22Rv1 (cell line): ENCODE results near the gene DOC2A.

Experiments used
- H3K27ac ChIP-seq: fragments of 450-650 bp; 2 replicates; pipeline ENCODE4 v1.5.1; 2017
- CTCF ChIP-seq: fragments of 450-650 bp; IDR thresholded peaks from 2 replicates; pipeline ENCODE4 v1.5.1; 2017; ENCODE audit warnings: mild to moderate bottlenecking
- ZFX ChIP-seq: fragments of 450-650 bp; IDR thresholded peaks from 2 replicates; pipeline ENCODE4 v1.6.1; 2017; ENCODE audit warnings: antibody characterized with exemption, borderline replicate concordance

The DOC2A gene

GRCh38 chr16:29985271-29985811 lies 25.5 kb downstream of the DOC2A start:
- TF ChIP-seq ZFX (no peak), CTCF (no peak)
- H3K27ac ChIP-seq: no peak overlapping the region

- no peak overlapping the region for H3K27ac ChIP-seq
- no peak for TF ChIP-seq CTCF
- TF ChIP-seq ZFX: no peak
Observed at GRCh38 chr16:29984764-29985147, 26.1 kb downstream of the DOC2A start.

GRCh38 chr16:29984137-29984763 lies 26.6 kb downstream of the DOC2A start:
- no peak overlapping the region for H3K27ac ChIP-seq
- TF ChIP-seq CTCF (no peak), ZFX (no peak)

GRCh38 chr16:29983420-29984136 lies 27.2 kb downstream of the DOC2A start:
- TF ChIP-seq ZFX: no peak
- TF ChIP-seq CTCF: no peak
- H3K27ac ChIP-seq: no peak overlapping the region

GRCh38 chr16:29982560-29983419 lies 28.0 kb downstream of the DOC2A start:
- TF ChIP-seq ZFX: no peak
- H3K27ac ChIP-seq: no peak overlapping the region

GRCh38 chr16:29978564-29979270 lies 32.1 kb downstream of the DOC2A start:
- no peak overlapping the region for H3K27ac ChIP-seq
- TF ChIP-seq CTCF (no peak), ZFX (no peak)

- no peak for TF ChIP-seq ZFX
- TF ChIP-seq CTCF: no peak
- no peak overlapping the region for H3K27ac ChIP-seq
Observed at GRCh38 chr16:29978081-29978480, 32.7 kb downstream of the DOC2A start.
